ENCODE data around the gene IGSF23. TPM values are rescaled to one million over a fixed set of nuclear protein-coding genes. Genes with fewer than 3 reads are reported as not detected.

Gene IGSF23
- total RNA-seq, 3 donors from 2014 or later, result not detected

DNA sequence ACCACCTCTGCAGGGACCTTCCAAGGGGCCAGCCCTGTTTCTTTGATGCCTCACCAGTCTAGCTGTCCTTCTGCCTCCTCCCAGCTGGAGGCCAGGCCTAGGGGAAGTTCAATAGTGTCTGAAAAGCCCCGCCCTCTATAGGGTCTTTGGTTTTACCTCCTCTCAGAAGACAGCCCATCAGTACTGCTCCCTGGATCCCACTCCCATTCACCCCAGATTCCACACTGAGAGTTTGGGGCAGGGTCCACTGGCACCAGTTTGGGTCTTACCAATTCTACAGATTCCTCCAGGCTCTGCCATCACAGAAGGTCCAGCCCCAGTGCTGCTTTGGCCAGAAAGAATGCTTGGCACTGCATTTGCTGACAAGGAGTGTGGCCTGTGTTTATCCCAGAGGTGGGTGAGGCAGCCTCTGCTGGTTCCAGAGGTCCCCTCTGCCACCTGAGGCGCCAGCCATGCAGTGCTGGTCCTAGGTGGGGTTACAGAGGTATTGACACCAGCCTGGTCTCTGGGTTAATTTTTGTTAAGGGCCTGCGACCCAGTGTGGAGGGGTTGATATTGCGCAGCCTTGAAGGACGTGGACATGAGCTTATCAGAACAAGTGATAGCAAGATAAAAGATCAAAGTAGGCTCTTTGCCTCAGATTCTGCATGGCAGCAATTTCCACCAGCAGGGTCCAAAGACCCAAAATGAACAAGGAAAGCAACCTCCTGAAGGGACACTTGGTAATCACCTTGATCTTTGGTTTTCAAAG lies 41.4 kb upstream of the IGSF23 start:
- Histone ChIP-seq H3K27me3 (peaks cover 0 to 17% of the 10 kb centered on the region in 2 donors), H3K4me1 (no peaks in the 10 kb centered on the region), H3K9me3 (no peaks in the 10 kb centered on the region), H3K27ac (no peak overlapping the region), H3K36me3 (no peaks in the 10 kb centered on the region), H3K4me3 (no peak overlapping the region)
- no peak for TF ChIP-seq POLR2A (IDR thresholded peaks at IDR 0.05)
- TF ChIP-seq, protein P1, sequence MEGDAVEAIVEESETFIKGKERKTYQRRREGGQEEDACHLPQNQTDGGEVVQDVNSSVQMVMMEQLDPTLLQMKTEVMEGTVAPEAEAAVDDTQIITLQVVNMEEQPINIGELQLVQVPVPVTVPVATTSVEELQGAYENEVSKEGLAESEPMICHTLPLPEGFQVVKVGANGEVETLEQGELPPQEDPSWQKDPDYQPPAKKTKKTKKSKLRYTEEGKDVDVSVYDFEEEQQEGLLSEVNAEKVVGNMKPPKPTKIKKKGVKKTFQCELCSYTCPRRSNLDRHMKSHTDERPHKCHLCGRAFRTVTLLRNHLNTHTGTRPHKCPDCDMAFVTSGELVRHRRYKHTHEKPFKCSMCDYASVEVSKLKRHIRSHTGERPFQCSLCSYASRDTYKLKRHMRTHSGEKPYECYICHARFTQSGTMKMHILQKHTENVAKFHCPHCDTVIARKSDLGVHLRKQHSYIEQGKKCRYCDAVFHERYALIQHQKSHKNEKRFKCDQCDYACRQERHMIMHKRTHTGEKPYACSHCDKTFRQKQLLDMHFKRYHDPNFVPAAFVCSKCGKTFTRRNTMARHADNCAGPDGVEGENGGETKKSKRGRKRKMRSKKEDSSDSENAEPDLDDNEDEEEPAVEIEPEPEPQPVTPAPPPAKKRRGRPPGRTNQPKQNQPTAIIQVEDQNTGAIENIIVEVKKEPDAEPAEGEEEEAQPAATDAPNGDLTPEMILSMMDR (IDR thresholded peaks at IDR 0.05), result no peak
- TF ChIP-seq POLR2AphosphoS5 (IDR thresholded peaks at IDR 0.05), result no peak
- intact Hi-C loops (cut with DNase I; ENCODE audit: low total_unique reads), result no loop called here
- no peak for DNase-seq (ENCODE audit: low spot score in 2 of 2)

GRCh38 chr19:44572581-44572900 lies 40.8 kb upstream of the IGSF23 start:
- no peaks in the 10 kb centered on the region for H3K9me3 ChIP-seq
- H3K27me3 ChIP-seq, result peaks cover 0 to 11% of the 10 kb centered on the region in 2 donors
- TF ChIP-seq POLR2A (IDR thresholded peaks at IDR 0.05), result no peak
- no peak for TF ChIP-seq POLR2AphosphoS5 (IDR thresholded peaks at IDR 0.05)
- no peaks in the 10 kb centered on the region for H3K36me3 ChIP-seq
- H3K27ac ChIP-seq, result no peak overlapping the region
- no peak overlapping the region for H3K4me3 ChIP-seq
- intact Hi-C loops (cut with DNase I; ENCODE audit: low total_unique reads), result no loop called here
- DNase-seq (ENCODE audit: low spot score in 2 of 2), result no peak
- no peaks in the 10 kb centered on the region for H3K4me1 ChIP-seq

- no peaks in the 10 kb centered on the region for H3K9me3 ChIP-seq
- intact Hi-C loops (cut with DNase I; ENCODE audit: low total_unique reads), result no loop called here
- peaks cover 0 to 7% of the 10 kb centered on the region in 2 donors for H3K27me3 ChIP-seq
- H3K36me3 ChIP-seq, result no peaks in the 10 kb centered on the region
- H3K4me3 ChIP-seq, result no peak overlapping the region
- TF ChIP-seq POLR2AphosphoS5 (IDR thresholded peaks at IDR 0.05) (no peak), POLR2A (IDR thresholded peaks at IDR 0.05) (no peak)
- TF ChIP-seq, protein P1 (IDR thresholded peaks at IDR 0.05), result no peak
- no peak for DNase-seq (ENCODE audit: low spot score in 2 of 2)
- no peak overlapping the region for H3K27ac ChIP-seq
- H3K4me1 ChIP-seq, result no peaks in the 10 kb centered on the region
Observed at GRCh38 chr19:44573183-44573582, 40.2 kb upstream of the IGSF23 start.

GRCh38 chr19:44573627-44574026 lies 39.7 kb upstream of the IGSF23 start:
- Histone ChIP-seq H3K4me1 (no peaks in the 10 kb centered on the region), H3K27ac (no peak overlapping the region), H3K36me3 (no peaks in the 10 kb centered on the region), H3K27me3 (peaks cover 0 to 7% of the 10 kb centered on the region in 2 donors), H3K9me3 (no peaks in the 10 kb centered on the region), H3K4me3 (no peak overlapping the region)
- TF ChIP-seq, protein P1 (IDR thresholded peaks at IDR 0.05), result no peak
- TF ChIP-seq POLR2AphosphoS5 (IDR thresholded peaks at IDR 0.05), result no peak
- TF ChIP-seq POLR2A (IDR thresholded peaks at IDR 0.05), result no peak
- DNase-seq (ENCODE audit: low spot score in 2 of 2), result no peak
- intact Hi-C loops (cut with DNase I; ENCODE audit: low total_unique reads), result no loop called here

DNA sequence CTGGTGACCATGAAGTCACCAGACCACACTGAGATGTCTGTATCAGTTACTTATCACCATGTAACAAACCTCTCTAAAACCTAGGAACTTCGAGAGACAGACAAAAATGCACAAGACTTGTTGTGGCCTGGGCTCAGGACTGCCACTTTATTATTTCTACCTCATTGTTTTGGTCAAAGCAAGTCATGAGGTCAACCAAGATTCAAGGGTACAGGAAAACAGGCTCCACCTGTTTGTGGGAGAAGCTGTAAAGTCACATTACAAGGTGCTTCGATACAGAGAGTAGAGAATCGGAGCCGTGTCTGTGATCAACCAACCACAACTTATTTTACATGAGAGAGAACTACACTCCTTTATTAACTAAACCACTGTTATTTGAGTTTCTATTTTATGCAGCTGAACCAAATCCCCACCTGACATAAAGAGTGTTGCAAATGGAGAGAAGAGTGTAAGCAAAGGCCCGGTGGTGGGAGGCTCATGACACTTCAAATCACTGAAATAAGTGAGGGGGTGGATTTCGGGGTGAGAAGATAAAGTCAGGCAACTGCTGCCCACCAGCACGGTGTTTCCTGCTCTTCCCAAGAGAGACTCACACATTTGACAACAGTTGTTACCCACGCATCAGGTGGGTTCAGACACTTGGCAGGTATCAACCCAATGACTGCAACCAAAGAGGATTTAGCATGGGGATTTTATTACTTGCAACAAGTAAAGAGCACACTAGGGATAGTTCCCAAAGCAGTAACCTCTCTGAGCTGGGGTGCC lies 39.0 kb upstream of the IGSF23 start:
- Histone ChIP-seq H3K27me3 (peaks cover 0 to 7% of the 10 kb centered on the region in 2 donors), H3K4me1 (no peaks in the 10 kb centered on the region), H3K9me3 (no peaks in the 10 kb centered on the region), H3K27ac (no peak overlapping the region), H3K4me3 (no peak overlapping the region), H3K36me3 (no peaks in the 10 kb centered on the region)
- intact Hi-C loops (cut with DNase I; ENCODE audit: low total_unique reads), result no loop called here
- TF ChIP-seq, protein P1 (IDR thresholded peaks at IDR 0.05), result no peak
- TF ChIP-seq POLR2AphosphoS5 (IDR thresholded peaks at IDR 0.05), result no peak
- TF ChIP-seq POLR2A (IDR thresholded peaks at IDR 0.05), result no peak
- DNase-seq (ENCODE audit: low spot score in 2 of 2), result no peak
